IPS-NIHi7 (cell line): ENCODE measurements around the gene CLECL1.
"Not testable (repeated sequence)": the region's sequence is repeated elsewhere in the genome, so short reads cannot be mapped to it uniquely, and the experiment has no call there.

Experiments
- DNase-seq: peaks from one replicate; pipeline ENCODE4 v3.0.0; 2012; ENCODE audit warnings: mixed read lengths; ENCODE audit errors: extremely low spot score

Gene CLECL1

GRCh38 chr12:9721394-9722092 is 11.4 kb downstream of the CLECL1 start:
- DNase-seq, result no peak

- DNase-seq, result no peak
Observed at GRCh38 chr12:9719790-9720189, 13.1 kb downstream of the CLECL1 start.

- no peak for DNase-seq
Observed at GRCh38 chr12:9718968-9719367, 13.9 kb downstream of the CLECL1 start.

DNA sequence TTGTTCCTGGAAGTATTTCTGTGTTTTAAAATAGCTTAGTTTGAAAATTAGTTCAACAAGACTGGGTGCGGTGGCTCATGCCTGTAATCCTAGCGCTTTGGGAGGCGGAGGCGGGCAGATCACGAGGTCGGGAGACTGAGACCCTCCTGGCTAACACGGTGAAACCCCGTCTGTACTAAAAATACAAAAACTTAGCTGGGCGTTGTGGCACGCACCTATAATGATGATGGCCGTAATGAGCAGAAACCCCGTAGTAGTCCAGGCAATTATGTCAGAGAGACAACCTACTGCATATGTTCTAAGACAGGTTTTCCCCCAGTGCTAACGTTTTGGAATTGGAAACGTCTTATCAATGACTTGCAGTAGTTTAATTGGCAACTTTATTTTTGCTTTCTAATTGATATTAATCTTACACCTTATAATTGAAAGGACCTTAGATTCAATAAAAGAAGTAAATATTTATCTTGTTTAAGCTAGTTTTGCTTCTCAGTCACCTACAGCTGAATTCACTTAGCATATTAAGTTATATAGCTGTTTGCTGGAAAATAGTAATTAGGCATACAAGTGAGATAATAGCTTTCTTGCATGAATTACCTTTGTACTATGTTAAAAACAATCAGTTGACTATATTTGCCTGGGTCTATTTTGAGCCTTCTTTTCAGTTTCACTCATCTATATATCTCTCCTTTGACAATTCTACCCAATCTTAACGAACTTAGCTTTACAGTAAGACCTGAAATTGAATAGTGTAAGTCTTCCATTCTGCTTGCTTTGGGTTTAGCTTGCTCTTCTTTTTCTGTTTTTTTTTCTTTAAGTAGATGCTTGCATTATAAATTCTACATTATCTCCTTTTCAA is 15.6 kb downstream of the CLECL1 start:
- DNase-seq, result no peak

GRCh38 chr12:9713032-9713558 is 19.8 kb downstream of the CLECL1 start:
- DNase-seq, result not testable (repeated sequence)

DNA sequence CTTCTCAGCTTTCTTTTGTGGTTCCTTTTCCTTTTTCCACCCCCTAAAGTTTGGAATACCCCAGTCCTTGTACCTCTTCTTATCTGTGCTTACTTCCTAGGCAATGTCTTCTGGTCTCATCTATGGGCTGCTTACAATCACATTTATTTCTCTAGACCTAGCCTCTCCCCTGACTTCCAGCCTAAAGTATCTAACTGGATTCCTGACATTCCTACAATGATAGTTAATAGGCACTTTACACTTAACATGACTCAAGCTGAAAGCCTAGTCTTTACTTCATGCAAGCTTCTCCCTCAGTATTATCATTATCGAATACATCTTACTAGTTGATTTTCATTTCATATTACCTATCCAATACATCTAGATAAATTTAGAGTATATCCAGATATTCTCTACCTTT is 21.2 kb downstream of the CLECL1 start:
- DNase-seq, result peak; percentile 22

- DNase-seq, result no peak
Observed at GRCh38 chr12:9710584-9711375, 22.1 kb downstream of the CLECL1 start.

GRCh38 chr12:9708853-9709252 is 24.0 kb downstream of the CLECL1 start:
- DNase-seq, result no peak

DNA sequence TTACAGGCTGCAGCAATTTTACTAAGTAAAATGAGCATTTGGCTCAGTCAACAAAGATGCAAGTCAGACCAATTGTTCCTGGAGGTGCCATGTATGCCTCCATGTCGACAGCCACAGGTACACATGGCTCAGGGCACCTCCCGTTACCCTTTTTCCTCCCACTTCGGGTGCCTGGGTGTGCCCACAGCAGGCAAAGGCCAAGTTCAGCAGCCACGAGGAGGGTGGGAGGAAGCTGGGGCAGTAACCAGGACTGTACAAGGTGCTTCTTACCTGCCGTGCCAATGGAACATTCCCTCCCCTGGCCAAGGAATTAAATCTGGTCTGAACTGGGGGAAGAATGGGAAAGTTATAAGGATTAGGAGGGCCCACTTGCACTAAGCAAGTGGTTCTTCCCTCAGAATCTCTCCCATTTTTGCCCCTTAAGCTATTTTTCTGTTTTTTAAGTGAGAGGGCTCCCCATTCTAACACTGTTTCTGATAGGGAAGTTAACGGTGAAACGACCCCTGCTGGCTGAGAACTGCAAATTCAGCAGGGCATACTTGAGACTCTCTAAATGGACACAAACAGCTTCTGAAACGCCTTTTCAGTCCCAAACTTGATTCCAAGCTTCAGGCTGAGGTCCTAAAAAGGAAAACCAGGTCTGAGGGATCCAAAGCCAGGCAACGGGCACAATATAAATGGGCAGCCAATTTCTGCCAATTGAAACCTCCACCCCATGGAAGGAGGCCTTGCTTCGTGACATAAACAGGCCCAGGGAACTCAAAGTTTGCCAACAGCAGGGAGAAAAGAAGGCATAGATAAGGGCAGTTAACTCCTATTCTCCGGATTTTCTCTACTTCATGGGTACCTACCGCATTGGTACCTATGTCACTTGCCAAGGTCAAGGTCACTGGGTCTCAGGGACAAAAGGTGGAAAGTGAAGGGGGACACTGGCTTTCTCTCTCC is 24.8 kb downstream of the CLECL1 start:
- peak; percentile 52 for DNase-seq

DNA sequence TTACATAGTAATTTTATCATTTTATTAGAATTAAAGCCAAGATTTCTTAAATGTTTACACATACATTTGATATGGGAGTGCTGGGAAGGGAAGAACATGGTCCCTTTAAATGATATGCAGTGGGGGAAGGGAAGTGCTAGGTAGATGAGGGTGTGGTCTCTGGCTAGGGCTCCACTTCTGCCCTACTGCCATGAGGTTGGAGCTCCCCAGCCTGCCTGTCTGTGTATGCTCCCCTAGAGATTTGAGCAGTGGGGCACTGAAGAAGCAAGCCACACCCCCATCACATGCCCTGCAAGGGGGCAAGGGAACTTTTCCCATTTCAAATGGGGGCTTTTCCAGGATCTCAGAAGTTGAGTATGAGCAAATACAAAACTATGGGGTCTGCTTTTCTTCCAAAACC is 25.5 kb downstream of the CLECL1 start:
- no peak for DNase-seq

- no peak for DNase-seq
Observed at GRCh38 chr12:9706086-9706685, 26.7 kb downstream of the CLECL1 start.

DNA sequence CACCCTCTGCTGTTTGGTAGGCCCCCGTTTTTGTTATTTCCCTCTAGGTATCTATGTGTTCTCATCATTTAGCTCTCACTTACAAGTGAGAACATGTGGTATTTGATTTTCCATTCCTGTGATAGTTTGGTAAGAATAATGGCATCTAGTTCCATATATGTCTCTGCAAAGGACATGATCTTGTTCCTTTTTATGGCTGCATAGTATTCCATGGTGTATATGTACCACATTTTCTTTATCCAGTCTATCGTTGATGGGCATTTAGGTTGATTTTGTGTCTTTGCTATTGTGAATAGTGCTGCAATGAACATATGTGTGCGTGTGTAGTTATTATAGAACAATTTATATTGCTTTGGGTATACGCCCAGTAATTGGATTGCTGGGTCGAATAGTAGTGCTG is 28.3 kb downstream of the CLECL1 start:
- DNase-seq, result not testable (repeated sequence)

- DNase-seq, result no peak
Observed at GRCh38 chr12:9702255-9702654, 30.6 kb downstream of the CLECL1 start.

DNA sequence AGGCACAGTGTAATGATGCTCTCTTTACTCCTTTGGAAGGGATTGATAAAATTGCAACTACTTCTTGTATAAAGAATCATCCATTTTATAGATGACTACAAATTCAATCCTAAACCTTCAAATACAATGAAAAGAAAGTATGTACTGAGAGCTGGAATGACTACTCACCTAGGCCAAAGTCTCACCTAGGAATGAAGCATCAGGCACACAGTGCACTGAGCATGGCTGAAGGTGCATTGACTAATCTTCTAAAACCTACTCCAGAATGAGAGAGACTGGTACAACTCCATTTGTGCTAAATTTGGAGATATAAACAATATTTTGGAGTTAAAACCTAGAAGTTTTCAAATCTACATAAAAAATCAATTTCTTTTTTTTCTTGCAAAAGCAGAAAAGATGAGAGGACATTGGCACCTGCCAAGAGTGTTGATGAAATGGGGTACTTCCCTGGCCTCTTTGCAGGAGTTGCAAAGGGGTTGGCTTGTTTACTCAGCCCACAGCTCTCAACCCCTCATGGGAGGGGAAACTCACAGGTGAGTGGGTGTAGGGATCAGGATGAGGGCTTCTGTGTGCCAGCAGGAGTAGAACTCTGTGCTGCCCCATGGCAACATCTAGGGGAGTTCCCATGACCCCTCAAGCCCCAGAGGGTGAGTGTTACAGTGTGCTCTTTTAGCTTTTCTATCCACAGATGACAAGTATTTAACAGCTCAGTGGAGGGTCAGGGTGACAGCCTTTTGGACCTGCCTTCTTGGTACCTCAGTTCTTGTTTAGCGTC is 31.3 kb downstream of the CLECL1 start:
- DNase-seq, result no peak

DNA sequence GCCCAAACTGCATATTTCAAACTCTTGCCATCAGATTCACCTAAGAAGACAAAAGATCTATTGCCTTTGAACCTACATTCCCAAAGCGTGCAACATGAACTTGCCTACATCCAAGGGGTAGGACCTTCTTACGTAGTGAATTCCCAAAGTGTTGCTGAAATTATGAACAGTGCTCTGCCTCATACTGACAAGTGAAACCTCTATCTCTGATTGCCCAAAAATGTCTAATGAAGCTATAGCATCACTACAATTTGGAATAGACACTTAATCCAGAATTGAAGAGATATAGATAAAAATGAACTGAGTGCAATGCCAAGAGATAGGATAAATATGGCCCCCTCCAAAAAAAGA is 32.3 kb downstream of the CLECL1 start:
- DNase-seq, result no peak

DNA sequence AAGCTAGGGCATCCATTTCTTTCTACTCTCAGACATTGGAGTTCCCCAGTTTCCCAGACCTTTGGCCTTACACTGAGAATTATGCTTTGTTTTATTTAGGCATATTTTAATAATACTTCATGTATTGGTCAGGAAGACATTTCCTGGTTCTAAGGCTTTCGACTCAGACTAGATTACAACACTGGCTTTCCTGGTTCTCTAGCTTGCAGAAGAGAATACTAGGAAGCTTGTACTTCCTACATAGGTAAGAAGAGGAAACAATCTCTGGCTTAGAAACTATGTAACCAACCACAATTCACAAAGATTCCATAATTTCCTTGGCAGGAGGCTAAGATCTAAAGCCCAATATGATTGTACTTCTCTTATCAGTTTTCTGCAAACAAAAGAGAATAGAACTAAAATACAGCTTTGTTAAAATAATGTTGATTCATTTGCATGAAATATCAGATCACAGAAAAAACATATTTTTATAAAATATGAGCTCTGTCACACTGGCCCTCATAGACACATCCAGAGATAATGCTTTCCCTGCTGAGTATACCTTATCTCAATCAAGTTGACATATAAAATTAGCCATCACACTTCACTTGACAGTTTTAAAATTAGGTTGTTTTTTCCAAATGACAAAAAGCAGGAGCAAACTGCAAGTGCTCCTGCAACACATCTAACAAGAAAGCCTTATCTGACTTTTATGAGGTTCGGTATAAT is 32.8 kb downstream of the CLECL1 start:
- DNase-seq, result no peak

- no peak for DNase-seq
Observed at GRCh38 chr12:9699269-9699897, 33.5 kb downstream of the CLECL1 start.

- no peak for DNase-seq
Observed at GRCh38 chr12:9698681-9699080, 34.2 kb downstream of the CLECL1 start.

- no peak for DNase-seq
Observed at GRCh38 chr12:9697619-9698018, 35.3 kb downstream of the CLECL1 start.
